ENCODE data around the gene MAP1LC3B2. TPM values are rescaled to one million over a fixed set of nuclear protein-coding genes. Genes with fewer than 3 reads are reported as not detected.
A peak's percentile ranks its signal among the peaks of the same experiment; 100 is the strongest.

MAP1LC3B2 gene
- total and polyA plus RNA-seq, 9 donors: 0.71 to 9.2 (median 5.3) TPM

GRCh38 chr12:116592731-116593130 lies 33.5 kb downstream of the MAP1LC3B2 start:
- 61% methylated on average over 4 of the region's 8 CpGs for WGBS (ENCODE audit: insufficient coverage)
- H3K27ac ChIP-seq (ENCODE audit: low read length): peak overlapping the region; percentile 61
- no peaks in the 10 kb centered on the region for H3K36me3 ChIP-seq (ENCODE audit: control insufficient read depth, insufficient read depth, low read length)
- no peak overlapping the region for H3K4me3 ChIP-seq (ENCODE audit: low read length)
- no peak for DNase-seq
- peaks cover 16% of the 10 kb centered on the region for H3K4me1 ChIP-seq (ENCODE audit: control insufficient read depth, insufficient read depth, low read length)
- H3K27me3 ChIP-seq (ENCODE audit: control insufficient read depth, insufficient read depth, low read length): no peaks in the 10 kb centered on the region
- H3K9me3 ChIP-seq (replicated peaks; ENCODE audit: control insufficient read depth, low read depth, low read length): no peaks in the 10 kb centered on the region

- Histone ChIP-seq H3K27ac (ENCODE audit: low read length) (no peak overlapping the region), H3K27me3 (ENCODE audit: control insufficient read depth, insufficient read depth, low read length) (no peaks in the 10 kb centered on the region), H3K36me3 (ENCODE audit: control insufficient read depth, insufficient read depth, low read length) (no peaks in the 10 kb centered on the region), H3K4me1 (ENCODE audit: control insufficient read depth, insufficient read depth, low read length) (peaks cover 31% of the 10 kb centered on the region), H3K4me3 (ENCODE audit: low read length) (no peak overlapping the region), H3K9me3 (replicated peaks; ENCODE audit: control insufficient read depth, low read depth, low read length) (no peaks in the 10 kb centered on the region)
- WGBS (ENCODE audit: insufficient coverage): 70% methylated on average over 11 of the region's 12 CpGs
- DNase-seq: peak; percentile 64
Measured at GRCh38 chr12:116594325-116595038, 35.3 kb downstream of the MAP1LC3B2 start.

GRCh38 chr12:116595186-116595585 lies 36.0 kb downstream of the MAP1LC3B2 start:
- no peak overlapping the region for H3K4me3 ChIP-seq (ENCODE audit: low read length)
- no peaks in the 10 kb centered on the region for H3K36me3 ChIP-seq (ENCODE audit: control insufficient read depth, insufficient read depth, low read length)
- WGBS (ENCODE audit: insufficient coverage): 20% methylated on average over 1 of the region's 1 CpG
- DNase-seq: peak; percentile 51
- no peaks in the 10 kb centered on the region for H3K27me3 ChIP-seq (ENCODE audit: control insufficient read depth, insufficient read depth, low read length)
- peaks cover 35% of the 10 kb centered on the region for H3K4me1 ChIP-seq (ENCODE audit: control insufficient read depth, insufficient read depth, low read length)
- H3K27ac ChIP-seq (ENCODE audit: low read length): no peak overlapping the region
- H3K9me3 ChIP-seq (replicated peaks; ENCODE audit: control insufficient read depth, low read depth, low read length): no peaks in the 10 kb centered on the region

GRCh38 chr12:116595672-116596071 lies 36.5 kb downstream of the MAP1LC3B2 start:
- H3K4me1 ChIP-seq (ENCODE audit: control insufficient read depth, insufficient read depth, low read length): peaks cover 35% of the 10 kb centered on the region

GRCh38 chr12:116597886-116598285 lies 38.7 kb downstream of the MAP1LC3B2 start:
- no peak overlapping the region for H3K27ac ChIP-seq (ENCODE audit: low read length)

More at GRCh38 chr12:116595672-116596071, 36.5 kb downstream of the MAP1LC3B2 start:
- no peak for DNase-seq
- Histone ChIP-seq H3K27me3 (ENCODE audit: control insufficient read depth, insufficient read depth, low read length) (no peaks in the 10 kb centered on the region), H3K9me3 (replicated peaks; ENCODE audit: control insufficient read depth, low read depth, low read length) (no peaks in the 10 kb centered on the region), H3K27ac (ENCODE audit: low read length) (no peak overlapping the region), H3K4me3 (ENCODE audit: low read length) (no peak overlapping the region), H3K36me3 (ENCODE audit: control insufficient read depth, insufficient read depth, low read length) (no peaks in the 10 kb centered on the region)

GRCh38 chr12:116598311-116599284 lies 39.4 kb downstream of the MAP1LC3B2 start:
- H3K9me3 ChIP-seq (replicated peaks; ENCODE audit: control insufficient read depth, low read depth, low read length): no peaks in the 10 kb centered on the region
- DNase-seq: peak; percentile 81
- 60% methylated on average over 9 of the region's 22 CpGs for WGBS (ENCODE audit: insufficient coverage)
- H3K27ac ChIP-seq (ENCODE audit: low read length): peak overlapping the region; percentile 84
- H3K27me3 ChIP-seq (ENCODE audit: control insufficient read depth, insufficient read depth, low read length): no peaks in the 10 kb centered on the region
- H3K4me1 ChIP-seq (ENCODE audit: control insufficient read depth, insufficient read depth, low read length): peaks cover 24% of the 10 kb centered on the region
- no peaks in the 10 kb centered on the region for H3K36me3 ChIP-seq (ENCODE audit: control insufficient read depth, insufficient read depth, low read length)
- peak overlapping the region; percentile 39 for H3K4me3 ChIP-seq (ENCODE audit: low read length)

More at GRCh38 chr12:116597886-116598285, 38.7 kb downstream of the MAP1LC3B2 start:
- H3K9me3 ChIP-seq (replicated peaks; ENCODE audit: control insufficient read depth, low read depth, low read length): no peaks in the 10 kb centered on the region
- no peak overlapping the region for H3K4me3 ChIP-seq (ENCODE audit: low read length)
- WGBS (ENCODE audit: insufficient coverage): 0% methylated on average over 1 of the region's 1 CpG
- H3K36me3 ChIP-seq (ENCODE audit: control insufficient read depth, insufficient read depth, low read length): no peaks in the 10 kb centered on the region
- no peaks in the 10 kb centered on the region for H3K27me3 ChIP-seq (ENCODE audit: control insufficient read depth, insufficient read depth, low read length)
- no peak for DNase-seq
- H3K4me1 ChIP-seq (ENCODE audit: control insufficient read depth, insufficient read depth, low read length): peaks cover 22% of the 10 kb centered on the region

GRCh38 chr12:116599285-116600136 lies 40.3 kb downstream of the MAP1LC3B2 start:
- peaks cover 28% of the 10 kb centered on the region for H3K4me1 ChIP-seq (ENCODE audit: control insufficient read depth, insufficient read depth, low read length)
- peak overlapping the region; percentile 84 for H3K27ac ChIP-seq (ENCODE audit: low read length)
- no peaks in the 10 kb centered on the region for H3K9me3 ChIP-seq (replicated peaks; ENCODE audit: control insufficient read depth, low read depth, low read length)
- DNase-seq: peak; percentile 96
- no peaks in the 10 kb centered on the region for H3K36me3 ChIP-seq (ENCODE audit: control insufficient read depth, insufficient read depth, low read length)
- 4% methylated on average over 12 of the region's 30 CpGs for WGBS (ENCODE audit: insufficient coverage)
- H3K4me3 ChIP-seq (ENCODE audit: low read length): peak overlapping the region; percentile 39
- no peaks in the 10 kb centered on the region for H3K27me3 ChIP-seq (ENCODE audit: control insufficient read depth, insufficient read depth, low read length)

- peaks cover 36% of the 10 kb centered on the region for H3K4me1 ChIP-seq (ENCODE audit: control insufficient read depth, insufficient read depth, low read length)
- WGBS (ENCODE audit: insufficient coverage): no CpG with 5 or more reads among the region's 5 CpGs
Measured at GRCh38 chr12:116600959-116601918, 42.1 kb downstream of the MAP1LC3B2 start.

More at GRCh38 chr12:116600959-116601918, 42.1 kb downstream of the MAP1LC3B2 start:
- Histone ChIP-seq H3K36me3 (ENCODE audit: control insufficient read depth, insufficient read depth, low read length) (no peaks in the 10 kb centered on the region), H3K27ac (ENCODE audit: low read length) (no peak overlapping the region), H3K9me3 (replicated peaks; ENCODE audit: control insufficient read depth, low read depth, low read length) (no peaks in the 10 kb centered on the region), H3K27me3 (ENCODE audit: control insufficient read depth, insufficient read depth, low read length) (no peaks in the 10 kb centered on the region), H3K4me3 (ENCODE audit: low read length) (no peak overlapping the region)
- no peak for DNase-seq

All from muscle of leg (tissue), 11 donors.